GM20000 (cell line): ENCODE data around the gene DNER.
"Not testable (repeated sequence)": the region's sequence is repeated elsewhere in the genome, so short reads cannot be mapped to it uniquely, and the experiment has no call there.

Source experiments
- DNase-seq: peaks from one replicate; pipeline ENCODE4 v3.0.0; 2012; ENCODE audit warnings: low spot score
- CTCF ChIP-seq: IDR thresholded peaks from 2 replicates; pipeline ENCODE4 v1.5.1; 2012; ENCODE audit warnings: mild to moderate bottlenecking, control low read depth; ENCODE audit errors: extremely low read depth, missing control alignments

DNER gene

GRCh38 chr2:229375251-229375650 is 339.1 kb downstream of the DNER start:
- TF ChIP-seq CTCF = no peak
- DNase-seq = no peak

DNA sequence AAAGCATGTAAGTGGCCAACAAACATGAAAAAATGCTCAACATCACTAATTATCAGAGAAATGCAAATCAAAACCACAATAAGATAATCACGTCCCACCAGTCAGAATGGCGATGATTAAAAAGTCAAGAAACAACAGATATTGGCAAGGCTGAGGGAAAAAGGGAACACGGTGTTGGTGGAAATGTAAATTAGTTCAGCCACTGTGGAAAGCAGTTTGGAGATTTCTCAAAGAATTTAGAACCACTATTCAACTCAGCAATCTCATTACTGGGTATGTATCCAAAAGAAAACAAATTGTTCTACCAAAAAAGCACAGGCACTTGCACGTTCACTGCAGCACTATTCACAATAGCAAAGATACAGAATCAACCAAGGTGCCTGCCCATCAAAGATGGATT is 341.0 kb downstream of the DNER start:
- not testable (repeated sequence) for DNase-seq

GRCh38 chr2:229372207-229372606 is 342.1 kb downstream of the DNER start:
- TF ChIP-seq CTCF = no peak
- no peak for DNase-seq

DNA sequence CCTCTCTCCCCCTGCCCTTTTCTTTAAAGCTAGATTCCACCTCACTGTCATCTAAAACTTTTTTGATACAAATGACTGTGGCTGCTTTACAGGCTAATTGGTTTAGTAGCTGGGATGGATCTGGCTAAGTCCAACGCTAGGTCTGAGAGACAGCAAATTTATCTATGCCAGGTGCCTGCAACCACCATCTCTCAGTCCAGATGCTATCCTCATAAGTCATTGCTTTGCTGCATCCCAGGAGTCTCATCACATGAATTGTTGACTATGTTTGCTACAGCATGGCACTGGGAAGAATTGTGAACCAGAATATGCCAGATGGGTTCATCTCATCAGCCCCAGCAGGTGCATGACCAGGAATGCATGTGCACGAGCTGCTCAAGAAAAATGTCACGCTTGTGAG is 343.3 kb downstream of the DNER start:
- DNase-seq = no peak
- TF ChIP-seq CTCF = no peak

DNA sequence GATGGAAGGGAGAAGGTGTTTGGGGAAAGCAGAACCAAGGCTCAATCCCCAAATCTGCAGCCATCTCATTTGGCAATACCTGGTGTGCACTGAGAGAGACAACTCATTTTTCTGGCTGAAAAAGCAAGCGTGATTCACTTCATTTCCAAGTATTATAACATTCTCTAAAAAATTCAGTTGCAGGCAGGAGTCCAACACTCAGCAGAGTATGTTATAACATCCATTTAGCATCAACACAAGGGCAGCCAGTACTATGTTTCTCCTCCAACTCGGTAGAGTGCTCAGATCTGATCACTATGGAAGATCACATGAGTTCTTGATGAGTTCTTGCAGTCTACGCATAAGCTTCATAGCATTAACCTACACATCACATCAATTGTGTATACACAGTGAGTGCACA is 343.8 kb downstream of the DNER start:
- no peak for DNase-seq
- no peak for TF ChIP-seq CTCF

DNA sequence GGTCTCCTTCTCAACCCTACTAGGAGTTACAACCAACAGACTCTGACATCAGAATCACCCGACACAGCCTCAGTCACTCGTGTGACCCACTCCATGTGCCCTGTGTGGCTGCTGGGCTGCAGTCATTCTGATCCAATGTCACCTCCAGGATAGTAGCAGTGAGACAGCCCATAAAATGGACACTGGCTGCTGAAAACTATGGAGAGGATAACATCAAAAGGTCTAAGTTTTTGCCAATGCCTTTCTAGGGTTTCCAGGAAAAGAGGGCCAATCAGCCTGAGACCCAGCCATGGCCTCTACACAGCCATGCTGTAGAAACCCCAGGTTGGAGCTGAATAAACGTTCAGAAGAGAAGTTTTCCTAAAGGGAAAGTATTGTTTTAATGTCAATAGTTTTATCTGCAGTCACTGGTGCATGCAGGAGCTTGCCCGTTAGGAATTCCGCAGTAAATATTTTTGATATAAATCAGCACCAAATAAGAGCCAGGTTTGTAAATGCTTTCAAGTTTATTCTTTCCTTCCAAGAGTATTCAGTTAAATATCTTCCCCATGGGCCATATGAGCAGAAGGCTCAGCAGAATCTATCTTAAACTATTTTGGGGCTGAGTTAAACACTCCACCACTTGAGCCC is 351.1 kb downstream of the DNER start:
- TF ChIP-seq CTCF = no peak
- DNase-seq = no peak

DNA sequence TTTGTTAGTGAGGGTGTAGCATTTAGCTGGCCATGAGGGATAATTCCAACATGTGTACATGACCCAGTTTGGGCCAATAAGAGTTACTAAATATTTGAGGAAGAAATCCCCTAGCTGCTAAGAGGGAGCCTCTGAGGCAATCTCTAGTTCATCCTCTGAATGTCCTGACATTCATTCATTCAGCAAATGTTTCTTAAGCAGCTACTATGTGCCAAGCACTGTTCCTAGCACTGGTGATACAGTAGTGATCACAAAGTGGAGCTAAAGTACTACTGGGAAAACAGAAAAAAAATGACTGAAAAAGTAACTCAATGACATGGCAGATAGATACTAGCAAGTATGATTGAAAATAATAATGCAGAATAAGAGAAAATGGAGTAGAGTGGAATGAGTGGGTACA is 363.5 kb downstream of the DNER start:
- no peak for TF ChIP-seq CTCF
- DNase-seq = no peak

- no peak for DNase-seq
- TF ChIP-seq CTCF = no peak
Observed at GRCh38 chr2:229350117-229350805, 364.1 kb downstream of the DNER start.
